Urinary bladder (tissue), 4 donors: ENCODE data around the gene TSEN54. TPM values are rescaled to one million over a fixed set of nuclear protein-coding genes. Genes with fewer than 3 reads are reported as not detected.
A peak's percentile ranks its signal among the peaks of the same experiment; 100 is the strongest.

Source experiments
- DNase-seq: peaks from one replicate; pipeline ENCODE4 v3.0.0-alpha.2; 2015; ENCODE audit errors: extremely low spot score
- H3K27ac ChIP-seq: one replicate; pipeline ENCODE4 v1.5.1; 2013; ENCODE audit warnings: low read depth, mild to moderate bottlenecking, moderate library complexity
- H3K36me3 ChIP-seq: one replicate; pipeline ENCODE4 v1.6.1; 2013; ENCODE audit warnings: mild to moderate bottlenecking, moderate library complexity; ENCODE audit not compliant: insufficient read depth
- H3K4me1 ChIP-seq: one replicate; pipeline ENCODE4 v1.6.1; 2013; ENCODE audit warnings: mild to moderate bottlenecking, moderate library complexity; ENCODE audit not compliant: insufficient read depth
- H3K4me3 ChIP-seq: one replicate; pipeline ENCODE4 v1.5.1; 2013; ENCODE audit warnings: low read depth, low read length
- WGBS: extraction: QIAGEN DNeasy Blood & Tissue Kit; methylation state at CpG from one replicate; pipeline ENCODE4 v1.1.7; 2013; 5-methylcytosine and 5-hydroxymethylcytosine counted together
- polyA plus RNA-seq: library from polyadenylated mRNA; stranded (reverse); fragments of 200-250 nt; gene quantifications from one replicate; pipeline ENCODE4 v1.2.3, GENCODE V29; 2013
- total RNA-seq: library from RNA; depleted of rRNA; stranded (reverse); fragments of >200 nt; gene quantifications from one replicate; pipeline ENCODE4 v1.2.3, GENCODE V29; 2014
- donor health status: healthy with polysubstance abuse.
- donor health status: healthy.

TSEN54 gene
- total and polyA plus RNA-seq, 2 donors = 10.9 to 20.4 TPM

DNA sequence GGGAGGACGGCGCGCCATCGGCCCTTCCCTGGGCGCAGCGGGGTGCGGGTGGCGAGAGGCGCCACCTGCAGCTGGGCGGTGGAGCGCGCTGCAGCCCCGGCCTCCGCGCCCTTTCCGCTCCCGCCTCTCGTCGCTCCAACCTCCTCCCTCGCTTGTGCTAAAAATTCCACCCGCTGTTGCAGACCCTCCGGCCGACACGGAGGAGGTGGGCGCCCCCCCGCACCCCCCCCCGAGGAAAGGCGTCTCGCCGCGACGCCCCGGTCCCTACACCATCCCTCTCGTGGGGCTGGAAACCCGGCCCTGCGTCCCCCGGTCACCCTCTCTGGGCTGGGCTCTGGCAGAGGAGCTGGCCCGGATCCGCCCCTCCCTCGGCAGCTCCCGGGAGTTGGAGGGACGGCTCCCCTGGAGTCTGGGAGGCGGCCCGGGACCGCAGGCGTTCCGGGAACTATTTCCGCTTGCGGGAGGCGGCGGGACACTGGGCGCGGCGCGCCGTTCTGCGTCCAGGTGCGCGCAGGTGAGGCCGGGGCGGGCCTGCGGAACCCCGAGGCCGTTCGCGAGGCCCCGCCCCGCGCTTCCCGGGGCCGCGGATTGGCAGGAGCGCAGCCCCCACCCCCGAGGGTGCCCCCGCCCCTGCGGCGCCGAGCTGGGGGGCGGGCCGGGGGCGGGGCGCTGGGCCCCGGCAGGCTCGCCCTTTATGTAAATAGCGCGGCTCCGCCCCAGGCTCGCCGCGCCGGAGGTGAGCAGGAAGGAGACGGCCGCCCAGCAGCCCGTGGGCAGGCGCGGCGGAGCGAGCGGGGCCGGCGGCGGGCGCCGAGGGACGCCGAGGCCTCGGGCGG, 8.9 kb downstream of the TSEN54 start, which contains the start of gene LLGL2:
Gene LLGL2 (plus strand): TSS at position 728 of the 836 bp plus-strand sequence. CDS start 17,730 bp downstream, outside the sequence.
- Histone ChIP-seq H3K4me1 (no peaks in the 10 kb centered on the region), H3K27ac (peak within 1 kb of the TSS; percentile 90), H3K36me3 (no peaks in the 10 kb centered on the region), H3K4me3 (peak within 1 kb of the TSS; percentile 66)
- 1% methylated on average over 107 of the region's 108 CpGs for WGBS
- DNase-seq = no peak

DNA sequence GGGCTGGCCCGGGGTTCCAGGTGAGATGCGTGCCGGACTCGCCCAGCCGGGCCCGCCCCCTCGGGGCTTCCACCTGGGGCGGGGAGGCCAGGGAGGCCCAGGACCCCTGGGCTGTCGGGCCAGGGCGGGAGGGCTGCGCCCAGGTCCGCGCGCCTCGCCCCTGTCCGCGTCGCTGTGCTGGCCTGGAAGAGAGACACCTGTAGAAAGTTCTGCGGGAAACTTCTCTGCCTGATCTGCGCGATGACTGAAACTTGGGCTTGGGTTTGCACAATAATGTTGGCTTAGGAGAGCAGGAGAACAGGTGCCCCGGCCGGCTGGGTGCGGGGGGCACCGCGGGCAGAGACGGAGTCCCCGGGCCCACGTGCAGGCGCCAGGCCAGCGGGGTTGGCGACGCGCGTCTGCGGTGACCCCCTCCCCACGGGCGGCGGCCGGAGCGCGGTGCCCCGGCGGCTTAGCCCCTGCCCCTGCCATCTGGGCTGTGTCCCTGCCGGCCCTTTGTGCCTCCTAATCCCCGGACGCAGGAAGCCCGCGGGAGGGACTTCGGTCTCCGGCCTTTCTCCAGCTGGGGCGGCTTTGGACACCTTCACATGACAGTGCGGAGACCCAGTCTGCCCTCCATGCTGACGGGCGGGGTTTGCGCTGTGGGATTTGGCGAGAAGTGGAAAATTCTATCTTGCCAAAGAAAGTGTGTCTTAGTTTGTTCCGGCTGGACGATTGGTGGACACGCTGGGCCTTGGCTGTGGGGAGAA, 9.7 kb downstream of the TSEN54 start:
- Histone ChIP-seq H3K36me3 (no peaks in the 10 kb centered on the region), H3K4me1 (no peaks in the 10 kb centered on the region), H3K27ac (peak overlapping the region; percentile 71), H3K4me3 (peak overlapping the region; percentile 66)
- 3% methylated on average over 60 of the region's 60 CpGs for WGBS
- no peak for DNase-seq

DNA sequence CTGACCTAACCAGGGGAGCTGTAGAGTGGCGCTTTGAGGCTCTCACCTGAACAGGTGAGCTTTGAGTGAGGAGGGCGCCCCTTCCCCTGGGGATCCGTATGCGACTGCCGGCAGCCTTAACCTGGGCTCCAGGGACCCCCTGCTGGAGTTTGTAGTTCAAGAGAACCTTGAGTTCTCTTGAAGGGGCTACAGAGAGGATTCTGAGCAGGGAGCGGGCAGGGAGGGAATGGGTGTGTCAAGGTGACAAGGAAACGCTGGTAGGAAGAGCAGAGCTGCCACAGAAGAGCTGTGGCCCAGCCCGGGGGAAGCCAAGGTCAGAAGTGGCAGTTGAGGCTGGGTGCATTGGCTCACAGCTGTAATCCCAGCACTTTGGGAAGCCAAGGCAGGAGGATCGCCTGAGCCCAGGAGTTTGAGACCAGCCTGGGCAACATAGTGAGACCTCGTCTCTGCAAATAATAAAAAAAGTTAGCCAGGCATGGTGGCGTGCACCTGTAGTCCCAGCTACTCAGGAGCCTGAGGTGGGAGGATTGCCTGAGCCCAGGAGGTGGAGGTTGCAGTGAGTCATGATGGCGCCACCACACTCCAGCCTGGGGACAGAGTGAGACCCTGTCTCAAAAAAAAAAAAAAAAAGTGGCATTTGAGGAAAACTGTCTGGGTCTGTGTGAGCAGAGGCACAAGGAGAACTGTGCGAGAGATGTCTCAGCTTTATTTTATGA, 10.4 kb downstream of the TSEN54 start:
- 62% methylated on average over 13 of the region's 13 CpGs for WGBS
- Histone ChIP-seq H3K4me3 (peak overlapping the region; percentile 66), H3K4me1 (no peaks in the 10 kb centered on the region), H3K27ac (peak overlapping the region; percentile 14), H3K36me3 (no peaks in the 10 kb centered on the region)
- DNase-seq = no peak

- no peaks in the 10 kb centered on the region for H3K4me1 ChIP-seq
- no peak overlapping the region for H3K4me3 ChIP-seq
- no peak overlapping the region for H3K27ac ChIP-seq
- no peaks in the 10 kb centered on the region for H3K36me3 ChIP-seq
- 82% methylated on average over 19 of the region's 19 CpGs for WGBS
- DNase-seq = no peak
Measured at GRCh38 chr17:75530837-75531720, 14.8 kb downstream of the TSEN54 start.

DNA sequence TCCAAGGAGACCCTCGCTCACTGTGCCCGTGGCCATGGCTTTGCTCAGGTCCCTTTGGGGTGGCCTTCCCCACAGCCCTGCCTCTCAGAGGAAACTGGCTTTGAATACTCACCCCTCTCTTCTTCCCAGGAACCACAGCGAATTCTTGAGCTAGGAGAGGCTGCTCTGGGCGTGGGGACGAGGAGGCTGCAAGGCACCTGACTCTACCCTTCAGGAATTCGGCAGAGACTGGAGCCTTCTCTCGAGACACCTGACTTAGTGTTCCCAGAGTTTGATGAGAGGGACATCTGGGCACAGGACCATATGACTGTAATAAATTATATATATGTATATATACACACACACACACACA, 15.4 kb downstream of the TSEN54 start:
- 85% methylated on average over 7 of the region's 7 CpGs for WGBS
- Histone ChIP-seq H3K27ac (no peak overlapping the region), H3K4me1 (no peaks in the 10 kb centered on the region), H3K36me3 (no peaks in the 10 kb centered on the region), H3K4me3 (no peak overlapping the region)
- DNase-seq = no peak

GRCh38 chr17:75535119-75535537, 18.8 kb downstream of the TSEN54 start:
- Histone ChIP-seq H3K27ac (no peak overlapping the region), H3K36me3 (no peaks in the 10 kb centered on the region), H3K4me3 (no peak overlapping the region), H3K4me1 (no peaks in the 10 kb centered on the region)
- WGBS = 81% methylated on average over 15 of the region's 15 CpGs
- DNase-seq = no peak

DNA sequence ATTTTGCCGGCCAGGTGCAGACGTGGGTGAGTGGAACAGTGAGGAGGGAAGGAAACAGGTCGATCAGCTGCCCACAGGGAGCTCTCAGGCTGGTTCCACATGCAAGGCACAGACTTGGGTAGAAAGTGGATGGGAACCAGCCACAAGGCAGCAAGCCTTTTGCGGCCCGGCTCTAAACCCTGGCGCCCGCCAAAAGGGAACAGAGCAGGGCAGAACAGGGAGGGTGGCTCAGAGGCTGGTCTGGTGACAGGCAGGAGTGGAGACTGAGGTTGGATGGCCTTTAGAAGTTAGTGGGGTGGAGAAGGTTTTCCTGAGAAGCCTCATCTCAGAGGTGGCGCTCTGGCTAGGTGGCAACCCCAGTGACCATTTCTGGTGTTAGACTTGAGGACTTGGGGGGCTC, 19.5 kb downstream of the TSEN54 start:
- Histone ChIP-seq H3K4me3 (no peak overlapping the region), H3K27ac (no peak overlapping the region), H3K36me3 (no peaks in the 10 kb centered on the region), H3K4me1 (no peaks in the 10 kb centered on the region)
- 94% methylated on average over 8 of the region's 8 CpGs for WGBS
- DNase-seq = no peak

DNA sequence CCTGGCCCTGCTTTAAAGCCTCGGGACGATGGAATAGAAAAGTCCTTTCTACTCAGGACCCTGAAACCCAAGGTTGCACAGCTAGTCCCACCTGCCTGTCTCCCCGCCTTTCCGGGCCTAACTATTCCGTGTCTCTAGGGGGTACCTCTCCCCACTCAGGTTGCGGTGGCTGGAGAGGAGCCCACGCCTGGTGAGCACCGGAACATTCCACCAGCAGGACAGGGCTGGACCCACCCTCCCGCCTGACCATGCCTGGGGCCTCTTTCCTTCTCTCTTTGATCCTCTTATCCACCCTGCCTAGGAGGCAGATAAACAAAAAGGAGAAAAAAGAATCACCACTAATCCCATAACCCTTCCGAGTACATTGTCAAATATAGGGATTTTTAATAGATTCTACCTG, 20.0 kb downstream of the TSEN54 start:
- no peak overlapping the region for H3K4me3 ChIP-seq
- no peaks in the 10 kb centered on the region for H3K36me3 ChIP-seq
- H3K4me1 ChIP-seq = no peaks in the 10 kb centered on the region
- 78% methylated on average over 10 of the region's 10 CpGs for WGBS
- DNase-seq = no peak
- no peak overlapping the region for H3K27ac ChIP-seq

- Histone ChIP-seq H3K4me1 (no peaks in the 10 kb centered on the region), H3K36me3 (no peaks in the 10 kb centered on the region), H3K27ac (no peak overlapping the region), H3K4me3 (no peak overlapping the region)
- DNase-seq = no peak
- 84% methylated on average over 13 of the region's 13 CpGs for WGBS
Measured at GRCh38 chr17:75539967-75540729, 23.8 kb downstream of the TSEN54 start.

- 78% methylated on average over 4 of the region's 4 CpGs for WGBS
- no peak for DNase-seq
- no peaks in the 10 kb centered on the region for H3K4me1 ChIP-seq
- no peak overlapping the region for H3K27ac ChIP-seq
- H3K36me3 ChIP-seq = no peaks in the 10 kb centered on the region
- no peak overlapping the region for H3K4me3 ChIP-seq
Measured at GRCh38 chr17:75540923-75541503, 24.7 kb downstream of the TSEN54 start.

GRCh38 chr17:75542229-75542628, 25.9 kb downstream of the TSEN54 start:
- Histone ChIP-seq H3K27ac (no peak overlapping the region), H3K36me3 (no peaks in the 10 kb centered on the region), H3K4me3 (no peak overlapping the region), H3K4me1 (no peaks in the 10 kb centered on the region)
- 94% methylated on average over 8 of the region's 8 CpGs for WGBS
- DNase-seq = no peak

GRCh38 chr17:75542728-75543336, 26.5 kb downstream of the TSEN54 start:
- 89% methylated on average over 15 of the region's 15 CpGs for WGBS
- H3K4me1 ChIP-seq = no peaks in the 10 kb centered on the region
- no peak overlapping the region for H3K4me3 ChIP-seq
- no peak overlapping the region for H3K27ac ChIP-seq
- DNase-seq = no peak
- no peaks in the 10 kb centered on the region for H3K36me3 ChIP-seq
